ENCODE results near the gene RPL18.
"Not testable (repeated sequence)": the region's sequence is repeated elsewhere in the genome, so short reads cannot be mapped to it uniquely, and the experiment has no call there.

The RPL18 gene

DNA sequence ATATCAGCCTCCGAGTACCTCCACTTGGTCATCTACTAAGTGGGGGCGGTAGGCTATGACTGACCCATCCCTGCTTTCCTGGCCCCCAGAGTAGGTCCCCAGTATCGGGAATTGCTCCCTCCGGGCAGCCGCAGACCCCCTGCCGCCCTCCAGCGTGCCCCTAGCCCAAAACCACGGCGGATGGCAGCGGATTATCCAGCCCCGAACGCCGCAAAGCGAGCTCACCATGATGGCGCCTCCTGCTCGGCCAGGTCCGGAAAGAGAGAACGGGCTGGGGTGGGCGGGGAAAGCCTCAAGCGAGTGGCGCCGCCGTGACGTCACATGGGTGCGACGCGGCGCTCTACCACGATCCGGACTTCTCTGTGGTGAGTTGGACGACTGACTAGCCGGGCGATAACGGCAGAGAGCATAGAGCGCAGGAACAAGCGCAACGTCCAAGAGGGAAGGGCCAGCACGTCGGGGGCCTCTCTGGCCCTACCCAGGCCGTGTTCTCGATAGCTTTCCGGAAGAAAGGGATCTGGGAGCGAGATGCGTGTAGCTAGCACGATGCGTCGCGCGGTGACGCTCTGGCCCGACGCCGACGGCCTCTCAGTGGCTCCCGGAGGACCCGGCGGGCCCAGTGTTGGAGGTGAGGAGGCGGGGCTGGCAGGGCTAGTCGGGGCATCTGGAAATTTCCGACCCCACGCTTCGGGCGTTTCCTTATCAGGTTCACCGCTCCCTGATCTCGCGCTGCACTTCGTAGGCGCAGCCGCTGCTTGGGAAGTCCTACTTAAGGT lies at the start of gene RPL18, which contains the start of gene SPHK2:
RPL18 (minus strand) TSS at position 263 of the 776 bp plus-strand sequence; CDS start at position 228, 35 bp downstream.
SPHK2 (plus strand) TSS at position 591 of the 776 bp plus-strand sequence. CDS start 1,009 bp downstream, outside the sequence.
- DNase-seq, result peak; percentile 100

DNA sequence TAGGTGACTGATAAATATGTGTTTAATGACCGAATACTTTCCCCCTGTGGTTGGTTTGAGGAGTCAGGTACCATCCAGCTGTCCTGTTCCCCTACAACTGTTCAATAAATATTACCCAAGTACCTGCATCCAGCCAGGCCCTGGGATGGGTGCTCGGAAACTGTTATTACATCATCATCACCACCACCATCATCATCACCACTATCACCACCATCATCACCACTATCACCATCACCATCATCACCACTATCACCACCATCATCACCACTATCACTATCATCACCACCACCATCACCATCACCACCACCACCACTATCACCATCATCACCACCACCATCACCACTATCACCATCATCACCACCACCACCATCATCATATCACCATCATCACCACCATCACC lies 49.8 kb upstream of the RPL18 start:
- DNase-seq, result no peak

DNA sequence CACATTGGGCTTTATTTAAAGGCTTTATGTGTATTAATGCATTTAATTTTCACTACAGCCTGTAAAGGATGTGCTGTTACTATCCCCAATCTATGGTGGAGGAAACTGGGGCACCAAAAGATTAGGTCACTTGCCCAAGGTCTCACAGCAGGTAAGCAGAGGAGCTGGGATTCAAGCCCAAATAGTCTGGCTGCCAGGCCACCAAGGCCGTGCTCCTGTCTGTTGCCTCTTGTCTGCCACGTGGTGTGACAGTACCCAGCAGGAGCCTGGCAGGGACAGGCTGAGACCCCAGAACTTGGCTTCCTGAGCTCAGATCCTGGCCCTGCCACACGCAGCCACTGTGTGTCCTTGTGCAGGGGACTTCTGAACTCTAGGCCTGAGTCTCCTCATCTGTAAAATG lies 49.4 kb upstream of the RPL18 start:
- DNase-seq, result no peak

DNA sequence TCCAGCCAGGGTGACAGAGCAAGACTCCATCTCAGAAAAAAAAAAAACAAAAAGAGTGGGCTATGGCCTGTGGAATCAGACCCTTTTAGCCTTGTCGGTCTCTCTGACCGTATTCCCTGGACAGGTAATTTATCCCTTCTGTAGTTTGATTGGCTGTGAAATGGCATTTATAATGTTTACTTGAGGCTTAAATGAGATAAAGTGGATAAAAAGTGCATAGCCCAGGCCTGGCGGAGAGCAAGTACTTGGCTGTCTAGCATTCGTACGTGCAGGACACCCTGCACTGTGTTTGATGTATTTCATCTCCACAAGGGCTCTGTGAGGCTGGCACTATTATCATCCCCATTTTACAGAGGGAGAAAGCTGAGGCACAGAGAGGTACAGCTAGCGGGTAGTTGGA lies 46.8 kb upstream of the RPL18 start:
- DNase-seq, result no peak

DNA sequence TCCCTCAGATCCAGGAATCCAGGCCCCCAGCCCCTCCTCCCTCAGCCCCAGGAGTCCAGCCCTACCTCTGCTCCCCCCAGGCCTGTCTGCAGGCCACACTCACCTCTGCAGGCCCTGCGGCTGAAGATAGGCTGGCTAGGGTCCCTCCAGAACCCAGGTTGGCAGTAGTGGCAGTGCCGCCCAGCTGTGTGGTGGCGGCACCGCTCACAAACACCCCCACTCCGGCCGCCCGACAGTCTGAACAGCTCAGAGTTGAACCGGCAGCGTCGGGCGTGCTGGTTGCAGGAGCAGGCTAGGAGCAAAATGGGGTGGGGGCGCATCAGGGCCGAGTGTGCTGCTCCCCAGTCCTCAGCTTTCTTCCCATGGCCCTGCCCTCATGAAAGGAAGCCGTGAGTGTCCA lies 45.5 kb upstream of the RPL18 start:
- no peak for DNase-seq

DNA sequence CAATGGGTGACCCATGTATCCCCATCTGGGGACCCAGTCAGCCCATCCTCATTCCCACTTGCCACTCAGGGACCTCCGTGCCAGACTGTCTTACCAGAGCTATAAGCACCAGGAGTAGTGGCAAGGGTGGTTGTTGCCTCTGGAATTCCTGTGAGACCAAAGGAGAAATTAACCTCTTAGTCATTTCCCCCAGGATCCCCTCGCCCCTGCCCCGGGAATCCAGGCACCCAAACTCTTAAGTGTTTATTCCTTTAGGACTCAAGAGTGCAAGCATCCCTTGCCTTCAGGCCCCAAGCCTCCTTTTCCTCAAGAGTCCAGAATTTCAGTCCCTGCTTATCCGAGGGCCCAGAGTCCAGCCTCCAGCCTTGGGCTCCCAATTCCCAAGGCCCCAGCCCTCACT lies 44.7 kb upstream of the RPL18 start:
- no peak for DNase-seq

DNA sequence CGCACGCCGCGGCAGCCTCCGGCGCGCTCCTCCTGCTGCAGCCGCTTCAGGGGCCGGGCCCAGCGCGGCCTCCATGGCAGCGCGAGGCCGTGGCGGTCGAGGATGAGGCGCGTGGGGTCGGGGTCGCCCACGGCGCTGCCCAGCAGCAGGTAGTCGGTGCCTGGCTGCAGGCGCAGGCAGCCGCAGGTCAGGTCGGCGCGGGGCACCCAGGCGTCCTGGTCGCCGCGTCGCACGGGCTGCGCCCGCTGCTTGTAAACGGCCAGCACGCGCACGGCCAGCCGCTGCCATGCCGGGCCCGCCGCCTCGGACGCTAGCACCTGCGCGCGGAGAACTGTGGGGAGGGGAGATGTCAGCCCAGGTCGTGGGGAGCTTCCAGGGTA lies 42.7 kb upstream of the RPL18 start:
- no peak for DNase-seq

DNA sequence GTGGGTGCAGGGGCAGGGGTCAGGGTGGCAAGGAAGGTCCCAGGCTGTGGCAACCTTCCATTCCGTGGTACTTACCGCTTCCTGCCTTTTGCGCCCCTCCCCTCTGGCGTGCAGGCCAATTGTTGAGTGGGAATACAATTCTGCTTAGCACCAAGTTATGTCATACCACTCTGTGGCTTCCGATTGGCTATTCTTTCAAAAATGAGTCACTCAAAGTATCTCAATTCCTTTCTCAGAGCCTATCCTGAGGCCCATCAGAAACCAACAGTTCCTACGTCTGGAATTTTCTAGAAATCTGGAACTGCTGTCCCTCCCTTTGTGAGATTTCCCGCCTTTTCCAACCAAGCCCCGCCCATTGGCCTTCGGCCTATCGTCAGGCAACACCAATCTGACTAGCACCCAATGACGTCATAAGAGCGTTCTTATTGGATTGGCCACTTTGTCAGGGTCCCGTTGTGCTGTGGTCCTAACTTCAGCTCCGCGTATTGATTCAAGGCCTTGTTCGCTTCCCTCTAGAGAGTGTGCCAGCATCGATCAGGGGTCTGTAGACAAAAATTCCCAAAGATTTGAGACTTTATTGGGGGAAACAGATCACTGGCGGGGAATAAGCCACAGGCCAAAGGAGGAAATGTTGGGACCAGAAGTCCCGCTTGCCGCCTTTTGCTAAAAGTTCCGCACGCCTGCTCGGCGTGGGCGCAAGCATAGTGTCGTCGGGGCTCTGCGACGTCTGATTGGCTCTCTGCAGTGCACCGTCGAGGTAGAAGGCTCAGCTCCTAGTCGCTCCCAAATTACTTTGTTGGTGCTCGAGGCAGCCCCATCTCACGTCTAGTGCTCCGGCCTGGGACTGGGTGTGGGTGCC lies 42.1 kb upstream of the RPL18 start:
- DNase-seq, result peak; percentile 79

DNA sequence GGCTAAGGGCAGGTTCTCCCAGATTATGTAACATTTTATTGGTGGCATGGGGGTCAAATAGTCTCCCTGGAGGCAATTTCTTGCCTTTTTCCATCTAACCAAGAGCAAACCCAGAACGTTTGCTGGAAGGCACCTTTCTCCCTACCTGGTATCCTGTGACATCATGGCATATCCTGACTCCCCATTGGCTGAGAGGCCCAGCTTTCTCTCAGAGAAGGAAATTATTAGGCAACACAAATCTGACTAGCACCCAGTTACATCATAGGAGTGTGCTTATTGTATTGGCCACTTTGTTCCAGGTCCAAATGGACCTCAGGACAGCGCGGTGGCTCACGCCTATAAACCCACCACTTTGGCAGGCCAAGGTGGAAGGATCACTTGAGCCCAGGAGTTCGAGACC lies 40.8 kb upstream of the RPL18 start:
- DNase-seq, result peak; percentile 53

DNA sequence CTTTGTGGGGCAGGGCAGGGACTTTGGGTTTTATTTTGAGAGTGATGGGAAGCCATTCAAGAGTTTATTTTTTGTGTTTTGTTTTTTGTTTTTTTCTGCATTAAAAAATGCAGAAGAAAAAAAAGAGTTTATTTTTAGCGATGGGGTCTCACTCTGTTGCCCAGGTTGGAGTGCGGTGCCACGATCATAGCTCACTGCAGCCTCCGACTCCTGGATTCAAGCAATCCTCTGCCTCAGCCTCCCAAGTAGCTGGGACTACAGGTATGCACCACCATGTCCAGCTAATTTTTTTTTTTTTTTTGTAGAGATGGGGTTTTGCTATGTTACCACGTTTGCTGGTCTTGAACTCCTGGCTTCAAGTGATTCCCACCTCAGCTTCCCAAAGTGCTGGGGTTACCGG lies 39.5 kb upstream of the RPL18 start:
- no peak for DNase-seq

DNA sequence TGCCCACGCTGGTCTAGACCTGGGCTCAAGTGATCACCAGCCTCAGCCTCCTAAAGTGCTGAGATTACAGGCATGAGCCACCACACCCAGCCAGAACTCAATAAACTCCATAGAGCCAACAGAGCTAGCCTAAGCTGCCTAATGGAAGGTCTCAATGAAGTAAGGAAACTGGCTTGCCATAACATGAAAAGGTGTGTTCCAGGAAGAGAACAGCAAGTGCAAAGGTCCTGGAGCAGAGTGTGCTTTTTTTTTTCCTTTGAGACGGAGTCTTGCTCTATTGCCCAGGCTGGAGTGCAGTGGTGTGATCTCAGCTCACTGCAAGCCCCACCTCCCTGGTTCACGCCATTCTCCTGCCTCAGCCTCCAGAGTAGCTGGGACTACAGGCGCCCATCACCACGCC lies 38.9 kb upstream of the RPL18 start:
- not testable (repeated sequence) for DNase-seq

DNA sequence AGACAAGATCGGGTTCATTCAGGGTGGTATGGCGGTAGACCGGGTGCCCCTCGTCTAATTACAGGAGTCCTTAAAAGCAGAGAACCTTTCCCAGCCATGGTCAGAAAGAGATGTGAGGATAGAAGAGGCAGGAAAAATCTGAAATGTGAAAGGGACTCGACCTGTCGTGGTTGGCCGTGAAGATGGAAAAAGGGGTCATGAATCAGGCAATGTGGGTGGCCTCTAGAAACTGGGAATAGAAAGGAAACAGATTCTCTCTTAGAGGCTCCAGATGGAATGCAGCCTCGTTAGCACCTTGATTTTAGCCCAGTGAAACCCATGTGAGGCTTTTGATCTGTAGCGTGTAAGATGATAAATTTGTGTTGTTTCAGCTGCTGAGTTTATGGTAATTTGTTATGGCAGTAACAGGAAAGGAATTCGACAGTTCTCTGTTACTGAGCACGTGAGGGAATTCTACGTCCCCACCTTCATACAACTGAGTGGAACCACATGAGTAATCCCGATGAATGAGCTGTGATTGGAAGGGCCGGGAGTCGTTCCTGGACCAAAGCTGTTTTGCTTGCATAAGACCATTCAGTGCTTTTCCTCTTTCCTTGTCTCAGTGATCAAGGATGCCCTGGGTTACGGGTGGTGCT lies 38.0 kb upstream of the RPL18 start:
- DNase-seq, result peak; percentile 64

DNA sequence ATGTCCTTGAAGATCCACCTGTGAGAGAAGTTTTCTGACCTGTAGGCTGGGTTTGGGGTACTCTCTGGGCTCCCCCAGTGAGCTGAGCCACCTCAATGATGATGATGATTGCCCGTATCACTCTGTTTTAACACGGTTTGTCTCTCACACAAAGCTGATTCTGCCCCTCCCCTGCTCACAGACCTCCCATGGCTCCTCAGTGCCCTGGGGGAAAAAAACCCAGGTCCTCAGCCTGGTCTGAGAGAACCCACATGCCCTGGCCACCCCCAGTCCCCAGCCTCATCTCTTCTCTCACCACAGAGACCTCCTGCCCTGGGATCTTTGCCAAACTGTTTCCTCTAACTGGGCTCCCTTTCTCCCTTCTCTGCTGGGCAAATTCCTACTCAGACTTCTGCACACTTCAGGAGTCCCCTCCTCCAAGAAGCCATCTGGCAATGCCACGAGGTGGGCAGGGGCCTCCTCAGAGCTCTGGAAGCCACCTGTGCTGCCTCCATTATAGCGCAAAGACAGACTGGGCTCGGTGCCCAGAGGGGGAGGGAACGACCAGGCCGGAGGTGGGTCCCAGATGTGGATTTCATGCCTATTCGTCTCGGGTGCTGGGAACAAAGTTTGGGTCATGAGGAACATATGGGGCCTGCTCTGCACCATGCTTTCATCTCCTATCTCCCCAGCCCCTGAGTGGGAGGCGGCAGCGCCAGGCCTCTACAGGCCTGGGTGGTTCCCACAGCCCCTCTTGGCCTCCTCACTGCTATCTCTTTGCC lies 35.5 kb upstream of the RPL18 start:
- no peak for DNase-seq

DNA sequence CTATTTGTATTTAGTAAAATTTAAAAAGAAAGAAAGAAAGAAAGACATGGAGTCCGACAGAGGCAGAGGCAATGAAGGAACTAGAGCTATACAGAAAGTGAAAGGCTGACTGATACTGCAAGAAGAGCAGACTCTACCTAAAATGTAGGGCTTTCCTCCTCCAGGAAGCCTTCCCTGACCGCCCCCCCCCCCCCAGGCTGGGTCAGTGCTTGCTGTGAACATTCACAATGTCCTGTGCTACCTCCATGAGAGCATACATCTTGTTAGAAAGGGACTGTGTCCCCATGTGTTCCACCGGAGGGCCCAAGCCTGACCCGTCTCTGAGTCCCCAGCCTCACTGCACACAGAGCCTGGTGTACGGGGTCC lies 32.7 kb upstream of the RPL18 start:
- no peak for DNase-seq

DNA sequence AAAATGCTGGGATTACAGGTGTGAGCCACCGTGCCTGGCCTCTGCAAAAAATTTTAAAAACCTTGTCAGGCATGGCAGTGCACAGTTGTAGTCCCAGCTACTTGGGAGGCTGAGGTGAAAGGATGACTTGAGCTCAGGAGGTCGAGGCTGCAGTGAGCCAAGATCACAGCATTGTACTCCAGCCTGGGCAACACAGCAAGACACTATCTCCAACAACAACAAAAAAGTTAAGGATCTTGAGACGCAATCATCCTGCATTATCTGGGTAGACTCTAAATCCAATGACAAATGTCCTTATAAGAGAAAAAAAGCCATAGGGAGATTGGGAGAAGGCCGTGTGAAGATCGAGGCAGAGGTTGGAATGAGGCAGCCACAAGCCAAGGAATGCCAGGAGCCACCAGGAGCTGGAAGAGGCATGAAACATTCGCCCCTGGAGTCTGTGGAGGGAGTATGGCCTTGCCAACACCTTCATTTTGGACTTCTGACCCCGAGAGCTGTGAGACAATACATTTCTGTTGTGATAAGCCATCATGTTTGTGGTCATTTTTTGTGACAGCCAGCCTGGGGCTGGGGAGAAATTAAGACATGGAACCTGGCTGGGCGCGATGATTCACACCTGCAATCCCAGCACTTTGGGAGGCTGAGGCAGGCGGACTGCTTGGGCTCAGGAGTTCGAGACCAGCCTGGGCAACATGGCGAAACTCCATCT lies 32.1 kb upstream of the RPL18 start:
- no peak for DNase-seq

DNA sequence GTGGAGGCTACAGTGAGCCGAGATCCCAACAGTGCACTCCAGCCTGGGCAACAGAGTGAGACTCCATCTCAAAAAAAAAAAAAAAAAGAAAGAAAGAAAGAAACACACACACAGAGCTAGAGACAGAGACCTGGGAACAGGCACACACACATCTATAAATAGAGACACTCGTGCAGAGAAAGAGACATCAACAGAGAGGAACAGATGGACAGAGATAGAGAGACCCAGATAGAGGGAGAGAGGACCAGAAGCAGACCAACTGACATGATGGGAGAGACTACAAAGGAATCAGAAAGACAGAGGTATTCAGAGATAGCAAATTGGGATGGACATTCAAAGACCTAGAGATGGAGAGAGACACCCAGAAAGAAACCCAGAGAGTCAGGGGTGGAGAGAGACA lies 29.2 kb upstream of the RPL18 start:
- no peak for DNase-seq

DNA sequence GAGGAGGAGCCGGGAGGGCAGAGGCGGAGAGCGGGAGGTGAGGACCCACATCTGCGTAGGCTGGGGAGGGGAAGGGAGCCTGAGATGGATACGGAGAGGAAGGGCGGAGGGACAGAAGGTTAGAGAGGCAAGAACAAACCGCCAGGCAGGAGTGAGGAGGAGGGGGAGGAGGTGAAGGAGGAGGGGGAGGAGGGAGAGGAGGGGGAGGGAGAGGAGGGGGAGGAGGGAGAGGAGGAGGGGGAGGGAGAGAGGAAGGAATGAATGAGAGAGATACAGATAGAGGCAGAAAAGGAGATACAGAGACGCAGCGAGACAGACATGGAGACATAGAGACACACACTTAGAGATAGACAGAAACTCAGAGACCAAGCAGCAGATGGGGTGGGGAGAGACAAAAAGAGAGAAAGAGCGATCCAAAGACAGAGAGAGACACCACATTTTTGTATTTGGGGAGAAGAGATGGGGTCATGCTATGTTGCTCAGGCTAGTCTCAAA lies 27.8 kb upstream of the RPL18 start:
- DNase-seq, result no peak

DNA sequence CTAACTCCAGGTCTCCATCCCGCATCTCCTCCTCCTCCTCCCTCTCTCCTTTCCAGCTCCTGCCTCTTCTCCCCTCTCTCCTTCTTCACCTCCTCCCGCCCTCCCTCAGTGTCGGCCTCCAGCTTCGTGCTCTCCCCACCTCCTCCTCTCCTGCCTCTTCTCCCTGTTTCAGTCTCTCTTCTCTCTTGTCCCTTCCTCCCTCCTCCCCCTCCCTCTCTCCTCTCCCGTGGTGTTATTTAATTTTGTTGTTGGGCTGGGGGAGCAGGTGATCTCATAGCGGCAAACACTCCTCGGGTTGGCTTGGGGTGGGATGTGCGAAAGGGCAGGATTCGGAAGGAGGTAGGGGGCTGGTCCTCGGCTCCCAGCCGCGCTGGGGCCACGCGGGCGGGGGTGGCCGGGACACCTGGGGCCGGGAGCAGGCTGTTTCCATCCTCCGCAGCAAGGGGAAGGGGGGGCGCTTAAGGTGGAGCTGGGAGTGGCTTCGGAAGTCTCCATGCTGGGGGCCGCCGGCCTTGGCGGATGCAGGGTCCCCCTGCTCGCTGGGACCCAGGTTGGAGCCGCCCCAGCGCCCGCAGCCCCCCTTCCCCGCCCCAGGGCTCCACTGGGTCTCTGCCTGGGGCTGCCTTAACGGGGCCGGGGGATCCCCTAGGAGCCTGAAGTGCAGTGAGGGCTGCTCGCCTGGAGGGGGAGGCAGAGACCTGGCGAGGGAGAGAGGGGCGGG lies 27.2 kb upstream of the RPL18 start, which contains the start of gene CA11:
CA11 (minus strand) TSS at position 187 of the 721 bp plus-strand sequence. CDS start 555 bp downstream, outside the sequence.
- peak; percentile 80 for DNase-seq

DNA sequence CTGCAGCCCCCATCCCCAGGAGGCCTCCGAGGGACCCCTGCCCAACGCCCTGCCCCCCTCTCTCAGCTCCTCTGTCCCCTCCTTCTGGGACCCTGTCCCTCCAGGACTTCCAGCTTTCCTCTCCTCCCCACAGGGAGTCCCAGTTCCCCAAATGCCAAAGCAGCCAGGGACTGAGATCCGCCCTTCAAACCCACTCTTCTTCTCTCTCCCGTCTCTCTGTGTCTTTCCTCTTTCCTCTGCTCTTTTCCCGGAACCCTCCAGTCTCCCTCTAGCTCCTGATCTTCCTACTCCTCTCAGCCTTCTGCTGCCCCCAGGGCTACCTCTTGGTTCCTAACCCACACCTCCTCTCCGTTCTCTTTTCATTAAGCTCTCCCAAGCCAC lies 26.6 kb upstream of the RPL18 start:
- DNase-seq, result no peak

DNA sequence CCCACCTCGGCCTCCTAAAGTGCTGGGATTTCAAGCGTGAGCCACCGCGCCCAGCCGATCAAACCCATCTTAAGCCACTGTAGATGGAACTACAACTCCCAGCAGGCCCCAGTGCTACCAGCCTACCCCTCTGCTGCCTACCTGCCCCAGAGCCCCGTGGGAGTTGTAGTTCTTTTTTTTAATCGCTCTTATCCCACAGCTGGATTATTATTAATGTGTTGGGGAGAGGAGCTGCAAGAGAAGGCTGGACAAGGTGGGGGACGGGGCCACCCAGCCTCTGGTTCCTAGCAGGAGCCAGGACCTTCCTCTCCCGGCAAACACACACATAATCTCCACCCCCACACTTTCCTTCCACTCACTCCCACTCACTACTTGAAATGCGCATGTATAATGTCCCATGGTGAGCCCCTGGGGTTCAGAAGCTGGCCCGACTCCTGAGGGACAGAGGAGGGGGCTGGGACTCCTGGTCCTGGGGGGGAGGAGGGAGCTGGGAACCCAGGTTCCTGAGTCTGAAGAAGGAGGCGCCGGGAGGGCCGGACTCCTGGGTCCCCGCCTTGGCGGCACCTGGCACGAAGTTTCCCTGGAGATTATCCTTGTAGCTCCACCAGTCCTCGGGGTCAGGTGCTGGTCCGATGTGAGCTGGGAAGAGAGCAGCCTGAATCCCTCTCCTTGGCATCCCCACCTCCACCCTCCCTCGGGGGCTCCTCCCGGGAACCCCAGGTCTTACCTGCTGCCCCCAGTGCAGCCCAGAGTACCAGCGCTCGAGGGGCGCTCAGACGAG lies 26.1 kb upstream of the RPL18 start:
- peak; percentile 74 for DNase-seq
